OCI-M2 (cell line): Measurements from ENCODE around the gene CNIH2.
"Not testable (repeated sequence)": the region's sequence is repeated elsewhere in the genome, so short reads cannot be mapped to it uniquely, and the experiment has no call there.

Source experiments
- DNase-seq: peaks from one replicate; lab custom pipeline; 2025; ENCODE audit not compliant: unreplicated experiment; lab: John Stamatoyannopoulos, UW

Gene CNIH2

DNA sequence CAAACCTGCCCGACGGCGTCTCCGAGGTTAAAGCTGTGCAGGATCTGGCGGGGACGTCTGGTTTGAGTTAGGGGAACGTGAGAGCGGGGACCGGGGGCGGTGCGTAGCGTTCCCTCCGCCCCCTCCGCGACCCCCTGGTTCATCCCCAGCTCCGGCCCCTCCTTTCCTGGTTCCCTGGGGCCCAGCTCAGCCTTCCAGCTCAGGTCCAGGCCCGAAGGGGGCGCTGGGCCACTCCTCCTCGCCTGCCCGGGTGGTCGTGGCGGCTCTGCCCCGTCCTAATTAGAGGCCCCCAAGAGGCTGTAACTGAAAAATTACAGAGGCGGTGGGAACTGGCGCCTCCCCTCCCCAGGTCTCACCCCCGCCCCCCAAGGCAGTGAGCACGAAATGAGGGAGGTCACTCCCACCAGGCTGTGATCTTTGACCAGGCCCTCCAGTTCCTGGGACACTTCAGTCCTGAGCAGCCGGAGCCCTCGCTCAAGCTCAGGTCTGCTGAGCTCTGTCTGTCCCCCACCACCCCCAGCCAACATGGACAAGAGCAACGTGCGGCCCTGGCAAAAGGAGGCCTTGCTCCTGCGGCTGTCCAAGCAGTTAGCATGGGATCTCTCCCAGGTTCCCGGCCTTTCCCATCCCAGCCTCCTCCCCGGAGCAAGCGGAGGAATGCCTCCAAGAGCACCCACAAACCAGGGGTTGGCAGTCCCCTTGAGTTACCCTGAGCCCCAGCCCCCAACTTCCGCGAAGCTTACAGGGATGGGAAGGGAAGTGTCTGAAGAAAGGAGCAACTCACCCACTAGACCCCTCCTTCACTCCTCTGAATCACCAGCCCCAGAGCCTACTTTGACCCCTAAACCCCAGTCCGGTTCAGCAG is 35.6 kb downstream of the CNIH2 start:
- no peak for DNase-seq

- DNase-seq = no peak
Observed at GRCh38 chr11:66314186-66314501, 36.2 kb downstream of the CNIH2 start.

DNA sequence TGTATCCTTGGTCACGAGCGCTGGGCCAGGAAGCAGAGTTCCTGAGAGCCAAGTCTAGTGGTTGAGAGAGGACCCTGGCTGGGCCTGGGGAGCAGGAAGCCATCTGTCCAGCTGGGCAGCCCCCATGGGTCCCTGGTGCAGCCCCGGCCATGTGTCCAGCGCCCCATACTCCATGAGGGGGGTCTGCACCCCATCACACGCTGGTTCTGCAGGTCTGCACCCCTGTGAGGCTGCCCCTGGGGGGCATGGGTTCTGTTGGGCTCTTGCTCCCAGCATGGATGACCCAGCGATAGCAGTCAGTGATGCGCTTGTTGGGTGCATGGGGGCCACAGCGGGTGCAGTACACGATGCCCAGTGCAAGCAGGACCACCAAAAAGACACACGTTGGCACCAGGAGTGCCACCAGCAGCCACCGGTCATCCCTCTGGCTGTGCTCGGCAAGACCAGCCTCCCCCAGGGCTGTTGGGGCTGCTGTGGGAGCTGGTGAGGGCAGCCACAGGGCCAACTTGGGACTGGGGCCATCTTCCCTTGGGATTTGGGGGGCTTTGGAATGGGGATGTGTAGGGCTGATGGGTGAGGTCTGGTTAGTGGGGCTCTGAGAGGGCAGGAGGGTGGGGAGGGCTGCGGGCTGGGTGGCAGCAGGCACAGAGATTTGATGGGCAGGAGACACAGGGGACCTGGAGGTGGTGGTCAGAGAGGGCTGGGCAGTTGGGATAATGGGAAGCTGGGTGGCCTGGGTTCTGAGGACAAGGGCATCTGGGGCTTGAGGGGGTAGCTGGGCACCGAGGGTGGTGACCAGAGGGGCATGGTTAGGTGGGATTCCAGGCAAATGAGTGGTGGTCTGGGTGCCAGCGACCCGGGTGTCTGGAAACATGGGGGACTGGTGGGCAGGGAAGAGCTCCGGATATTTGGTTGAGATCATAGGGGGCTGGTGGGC is 36.9 kb downstream of the CNIH2 start:
- no peak for DNase-seq

- no peak for DNase-seq
Observed at GRCh38 chr11:66315498-66315885, 37.5 kb downstream of the CNIH2 start.

- DNase-seq = no peak
Observed at GRCh38 chr11:66315921-66316811, 38.2 kb downstream of the CNIH2 start.

- DNase-seq = no peak
Observed at GRCh38 chr11:66316849-66317251, 38.9 kb downstream of the CNIH2 start, which contains the start of gene CD248. CD248 (minus strand) TSS chr11:66317044; CDS start chr11:66317027, 17 bp downstream.

GRCh38 chr11:66317322-66317722 is 39.3 kb downstream of the CNIH2 start:
- no peak for DNase-seq

DNA sequence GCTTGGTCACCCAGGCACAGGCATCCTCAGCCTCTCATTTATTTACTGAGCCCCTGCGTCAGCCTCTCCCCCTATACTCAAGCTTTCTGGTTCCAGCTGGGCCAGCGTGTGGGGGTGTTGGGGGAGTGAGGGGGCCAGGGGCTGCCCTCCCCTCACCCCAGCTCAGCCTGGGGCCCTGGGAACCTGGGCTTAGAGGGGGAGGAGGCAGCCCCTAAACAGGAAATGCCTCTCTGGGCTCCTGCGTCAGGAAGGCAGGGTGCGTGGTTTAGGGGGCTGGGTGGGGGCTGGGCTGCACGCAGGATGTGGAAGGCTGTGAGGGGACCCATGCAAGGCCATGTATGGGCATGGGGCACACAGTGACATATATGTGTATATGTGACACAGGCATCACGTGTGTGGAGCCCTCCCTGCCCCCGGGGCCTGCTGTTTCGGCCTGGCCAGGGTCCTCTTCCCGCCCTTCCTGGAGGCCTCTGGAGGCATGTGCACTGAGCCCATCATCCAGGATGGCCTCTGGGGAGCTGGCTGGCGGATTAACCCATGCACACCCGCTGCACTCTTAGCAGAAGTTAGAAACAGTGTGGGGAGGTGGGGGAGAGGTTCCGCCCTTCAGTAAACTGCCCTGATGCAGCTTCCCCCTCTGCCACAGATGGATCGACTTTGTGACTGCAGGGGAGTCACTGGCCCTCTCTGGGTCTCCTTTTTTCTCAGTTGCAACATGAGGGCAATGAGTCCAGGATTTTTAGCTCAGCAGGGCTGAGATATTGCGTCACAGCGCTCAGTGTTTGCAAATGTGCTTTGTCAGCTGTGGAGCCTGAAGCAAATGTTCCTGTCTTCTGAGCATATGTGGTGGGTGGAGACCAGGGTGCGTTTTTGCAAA is 40.0 kb downstream of the CNIH2 start:
- no peak for DNase-seq

GRCh38 chr11:66318600-66318970 is 40.6 kb downstream of the CNIH2 start:
- no peak for DNase-seq

GRCh38 chr11:66320289-66320688 is 42.3 kb downstream of the CNIH2 start:
- DNase-seq = not testable (repeated sequence)

DNA sequence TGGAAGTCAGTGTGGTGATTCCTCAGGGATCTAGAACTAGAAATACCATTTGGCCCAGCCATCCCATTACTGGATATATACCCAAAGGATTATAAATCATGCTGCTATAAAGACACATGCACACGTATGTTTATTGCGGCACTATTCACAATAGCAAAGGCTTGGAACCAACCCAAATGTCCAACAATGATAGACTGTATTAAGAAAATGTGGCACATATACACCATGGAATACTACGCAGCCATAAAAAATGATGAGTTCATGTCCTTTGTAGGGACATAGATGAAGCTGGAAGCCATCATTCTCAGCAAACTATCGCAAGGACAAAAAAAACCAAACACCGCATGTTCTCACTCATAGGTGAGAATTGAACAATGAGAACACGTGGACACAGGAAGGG is 42.8 kb downstream of the CNIH2 start:
- DNase-seq = not testable (repeated sequence)

GRCh38 chr11:66321606-66322005 is 43.6 kb downstream of the CNIH2 start:
- no peak for DNase-seq

- no peak for DNase-seq
Observed at GRCh38 chr11:66322732-66323427, 44.9 kb downstream of the CNIH2 start.

DNA sequence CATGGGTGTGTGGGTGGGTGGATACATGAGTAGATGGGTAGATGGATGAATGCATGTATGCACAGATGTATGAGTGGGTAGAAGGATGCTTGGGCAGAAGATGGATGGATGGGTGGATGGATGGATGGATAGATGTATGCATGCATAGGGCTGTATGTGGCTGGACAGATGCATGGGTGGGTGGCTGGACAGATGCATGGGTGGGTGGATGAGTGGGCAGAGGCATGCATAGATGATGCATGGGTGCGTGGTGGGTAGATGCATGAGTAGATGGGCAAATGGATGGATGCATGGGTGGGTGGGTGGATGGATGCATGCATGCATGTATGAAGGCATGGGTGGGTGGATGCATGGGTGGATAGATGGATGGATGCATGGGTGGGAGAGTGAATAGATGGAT is 45.7 kb downstream of the CNIH2 start:
- DNase-seq = no peak

GRCh38 chr11:66324664-66325063 is 46.7 kb downstream of the CNIH2 start:
- DNase-seq = no peak

DNA sequence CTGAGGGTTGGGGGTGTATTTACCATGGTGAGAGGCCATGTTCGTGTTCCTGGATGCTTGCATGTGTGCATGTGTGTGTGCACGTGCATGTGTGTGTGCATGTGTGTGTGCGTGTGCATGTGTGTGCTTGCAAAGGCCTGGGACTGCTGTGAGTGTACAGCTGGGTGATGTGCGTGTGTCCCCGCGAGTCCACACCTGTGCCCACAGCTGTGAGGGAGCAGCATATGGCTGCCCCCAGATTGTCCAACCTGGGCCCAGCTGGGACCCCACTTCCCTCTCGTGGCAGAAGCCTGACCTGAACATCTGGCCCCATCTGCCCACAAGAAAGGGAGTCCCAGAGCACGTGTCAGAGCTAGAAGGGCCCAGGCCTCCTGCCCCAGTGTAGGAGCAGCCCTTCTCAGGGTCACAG is 47.3 kb downstream of the CNIH2 start:
- DNase-seq = no peak

DNA sequence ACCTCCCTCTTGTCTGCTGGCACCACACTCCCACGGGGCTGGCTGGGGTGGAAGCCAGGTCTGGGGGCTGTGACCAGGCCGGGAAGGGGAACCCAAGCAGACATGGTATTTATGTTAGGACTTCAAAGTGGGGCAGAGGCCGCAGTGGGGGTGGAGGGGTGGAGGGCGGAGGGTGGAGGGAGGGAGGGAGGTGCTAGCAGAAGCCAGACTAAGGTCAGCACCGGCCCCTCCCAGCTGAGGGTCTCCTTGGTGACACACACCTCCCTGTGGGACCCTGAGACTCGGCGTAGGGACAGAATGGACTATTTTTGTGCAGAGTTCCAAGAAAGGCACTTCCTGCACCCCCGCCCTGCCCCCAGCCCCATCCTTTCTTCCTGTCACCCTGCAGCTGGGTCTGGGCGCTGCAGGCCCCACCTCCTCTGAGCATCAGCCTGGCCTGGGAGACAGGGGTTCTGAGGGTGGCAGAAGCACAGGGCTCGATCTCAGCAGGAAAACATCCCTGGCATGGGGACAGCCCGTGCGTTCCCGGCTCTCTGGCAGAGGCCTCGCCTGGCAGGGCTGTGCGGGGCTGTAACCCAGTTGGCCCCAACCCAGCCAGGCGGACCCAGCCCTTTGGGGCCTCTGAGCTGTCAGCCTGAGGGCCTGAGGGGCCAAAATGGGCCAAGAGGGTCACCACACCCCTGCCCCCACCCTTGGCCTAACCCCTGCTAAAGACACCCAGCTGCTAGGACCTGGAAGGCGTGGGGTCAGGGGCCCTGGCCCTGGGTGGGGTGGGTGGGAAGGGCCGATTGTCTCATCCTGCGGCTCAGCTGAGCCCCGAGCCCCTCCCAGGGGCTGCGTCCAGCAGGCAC is 48.5 kb downstream of the CNIH2 start:
- DNase-seq = no peak

DNA sequence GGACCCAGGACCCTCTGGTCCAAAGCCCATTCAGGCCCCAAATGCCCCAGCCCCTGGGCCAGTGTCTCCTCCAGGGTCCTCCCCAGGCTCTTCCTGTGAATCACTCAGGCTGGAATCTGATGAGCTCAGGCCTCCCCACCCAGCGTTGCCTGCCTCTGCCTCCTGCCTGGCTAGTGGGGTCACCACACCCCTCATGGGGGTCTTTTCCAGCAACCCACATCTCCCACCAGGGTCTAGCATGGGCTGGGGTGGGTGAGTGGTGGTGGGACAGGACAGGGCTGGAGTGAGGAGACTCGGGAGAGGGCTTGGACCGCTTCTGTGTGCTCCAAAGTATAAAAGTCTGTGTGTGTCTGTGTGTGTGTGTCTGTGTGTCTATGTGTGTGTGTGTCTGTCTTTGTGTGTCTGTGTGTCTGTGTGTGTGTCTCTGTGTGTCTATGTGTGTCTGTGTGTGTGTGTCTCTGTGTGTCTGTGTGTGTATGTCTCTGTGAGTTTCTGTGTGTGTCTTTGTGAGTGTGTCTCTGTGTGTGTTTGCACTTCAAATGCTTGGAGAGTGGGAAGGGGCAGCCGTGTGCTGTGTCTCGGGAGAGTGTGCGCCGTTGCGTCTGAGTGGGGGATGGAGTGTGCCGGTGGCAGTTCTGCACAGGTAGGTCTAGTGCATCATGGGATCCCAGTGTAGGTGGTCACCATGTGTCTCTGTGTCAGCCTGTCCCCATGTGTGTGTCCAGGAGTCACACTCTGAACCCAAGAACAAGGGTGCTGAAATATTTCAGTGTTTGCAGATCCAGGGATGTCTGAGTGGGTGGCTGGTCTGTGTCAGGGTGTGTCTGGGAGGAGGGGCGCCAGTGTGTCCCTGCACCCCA is 49.4 kb downstream of the CNIH2 start:
- no peak for DNase-seq
